Measurements from ENCODE around the gene WWP2.
"Not testable (repeated sequence)": the region's sequence is repeated elsewhere in the genome, so short reads cannot be mapped to it uniquely, and the experiment has no call there.

Gene WWP2

GRCh38 chr16:69943241-69944036 is 181.3 kb downstream of the WWP2 start:
- not testable (repeated sequence) for DNase-seq (ENCODE audit: low read depth)

- not testable (repeated sequence) for DNase-seq (ENCODE audit: low read depth)
These were observed 188.3 kb downstream of the WWP2 start for GRCh38 chr16:69950411-69950810.

- DNase-seq (ENCODE audit: low read depth), result not testable (repeated sequence)
These were observed 189.0 kb downstream of the WWP2 start, which contains the start of gene CLEC18A for GRCh38 chr16:69951017-69951671. TSS of gene CLEC18A (plus strand) at chr16:69951334. CDS start at chr16:69951367, 33 bp downstream.

- DNase-seq (ENCODE audit: low read depth), result not testable (repeated sequence)
These were observed 189.5 kb downstream of the WWP2 start for GRCh38 chr16:69951672-69952031.

- not testable (repeated sequence) for DNase-seq (ENCODE audit: low read depth)
These were observed 190.0 kb downstream of the WWP2 start for GRCh38 chr16:69952116-69952515.

GRCh38 chr16:69952572-69953355 is 190.6 kb downstream of the WWP2 start:
- DNase-seq (ENCODE audit: low read depth), result not testable (repeated sequence)

- not testable (repeated sequence) for DNase-seq (ENCODE audit: low read depth)
These were observed 192.1 kb downstream of the WWP2 start for GRCh38 chr16:69954241-69954640.

GRCh38 chr16:69963312-69963711 is 201.2 kb downstream of the WWP2 start:
- not testable (repeated sequence) for DNase-seq (ENCODE audit: low read depth)

GRCh38 chr16:69964960-69965660 is 203.0 kb downstream of the WWP2 start:
- not testable (repeated sequence) for DNase-seq (ENCODE audit: low read depth)

GRCh38 chr16:69965661-69966054 is 203.5 kb downstream of the WWP2 start:
- DNase-seq (ENCODE audit: low read depth), result not testable (repeated sequence)

GRCh38 chr16:69967688-69968087 is 205.6 kb downstream of the WWP2 start:
- DNase-seq (ENCODE audit: low read depth), result not testable (repeated sequence)

- DNase-seq (ENCODE audit: low read depth), result not testable (repeated sequence)
These were observed 206.0 kb downstream of the WWP2 start for GRCh38 chr16:69968125-69968524.

GRCh38 chr16:69969657-69970056 is 207.5 kb downstream of the WWP2 start:
- not testable (repeated sequence) for DNase-seq (ENCODE audit: low read depth)

- not testable (repeated sequence) for DNase-seq (ENCODE audit: low read depth)
These were observed 210.0 kb downstream of the WWP2 start for GRCh38 chr16:69972120-69972519.

- not testable (repeated sequence) for DNase-seq (ENCODE audit: low read depth)
These were observed 210.8 kb downstream of the WWP2 start for GRCh38 chr16:69972935-69973334.

GRCh38 chr16:69985196-69985595 is 223.1 kb downstream of the WWP2 start:
- not testable (repeated sequence) for DNase-seq (ENCODE audit: low read depth)

Data from stimulated activated CD8-positive, alpha-beta memory T cell treated with anti-CD3 and anti-CD28 coated beads, Interleukin-12 subunit alpha, Interleukin-12 subunit beta, amount 100 ng/mL, for 4 hours (primary cell).